Measurements from ENCODE around the gene MRPS35. TPM values are rescaled to one million over a fixed set of nuclear protein-coding genes. Genes with fewer than 3 reads are reported as not detected.

Gene MRPS35
- total RNA-seq, 1 experiment from 2014 or later = 77.0 TPM

Small RNA genes lying within 50 kb of the gene (small RNA-seq; reads per million reads assigned to genes)
- not detected for gene RF00019

Other genes with a start within 250 kb of the MRPS35 start
- gene PPFIBP1, start 186.6 kb upstream of the MRPS35 start, total RNA-seq (2014; rRNA removed; shearing (Covaris generic); ENCODE audit: low replicate concordance) = 1.2 and 3.6 TPM in 2 replicates
- gene REP15, start 14.4 kb upstream of the MRPS35 start, total RNA-seq (2014; rRNA removed; shearing (Covaris generic); ENCODE audit: low replicate concordance) = not detected in 2 replicates
- 23.7 and 43.9 TPM in 2 replicates for gene KLHL42, start 69.4 kb downstream of the MRPS35 start, total RNA-seq (2014; rRNA removed; shearing (Covaris generic); ENCODE audit: low replicate concordance)
- gene MANSC4, start 69.4 kb downstream of the MRPS35 start, total RNA-seq (2014; rRNA removed; shearing (Covaris generic); ENCODE audit: low replicate concordance) = not detected in 2 replicates